ENCODE results near the gene FHOD1. TPM values are rescaled to one million over a fixed set of nuclear protein-coding genes. Genes with fewer than 3 reads are reported as not detected.

Gene FHOD1
- total RNA-seq, 1 donor from 2014 or later = 32.9 TPM

DNA sequence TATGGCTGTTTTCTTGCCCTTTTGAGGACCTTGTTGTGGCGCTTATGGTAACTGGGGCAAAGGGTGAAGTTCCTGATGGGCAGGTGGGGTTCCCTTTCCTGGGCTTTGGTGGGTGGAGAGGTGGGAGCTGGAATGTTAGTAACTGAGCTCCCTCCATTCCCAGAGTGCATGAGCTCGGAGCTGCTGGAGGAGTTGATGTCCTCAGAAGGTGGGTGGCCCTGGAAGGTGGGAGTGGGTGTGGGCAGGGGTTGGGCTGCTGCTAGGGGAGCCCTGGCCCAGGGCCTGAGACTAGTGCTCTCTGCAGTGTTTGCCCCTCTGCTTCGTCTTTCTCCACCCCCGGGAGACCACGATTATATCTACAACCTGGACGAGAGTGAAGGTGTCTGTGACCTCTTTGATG is 49.6 kb downstream of the FHOD1 start:
- H3K9me3 Mint-ChIP-seq (ENCODE audit: low read depth) = no peaks in the 10 kb centered on the region

DNA sequence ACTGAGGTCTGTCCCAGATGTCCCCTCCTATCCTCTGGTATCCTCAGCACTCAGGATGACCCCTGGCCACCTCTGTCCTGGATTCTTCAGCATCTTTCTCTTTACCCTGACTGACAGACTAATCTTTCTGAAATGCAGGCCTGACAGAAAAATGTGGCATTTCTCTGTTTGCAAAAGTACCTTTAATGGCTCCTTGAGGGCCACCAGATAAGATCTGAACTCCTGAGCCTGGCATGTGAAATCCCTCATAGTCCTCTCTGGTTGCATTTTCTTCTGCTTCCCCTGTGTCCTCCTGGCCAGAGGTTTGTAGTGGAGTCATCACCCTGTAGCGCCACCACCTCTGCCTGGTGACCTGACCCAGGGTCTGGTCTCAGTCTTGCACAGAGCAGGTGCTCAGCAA is 50.4 kb downstream of the FHOD1 start:
- Mint-ChIP-seq H3K27me3 (ENCODE audit: low read depth) (no peaks in the 10 kb centered on the region), H3K27ac (ENCODE audit: unreplicated experiment) (no peak overlapping the region), H3K36me3 (ENCODE audit: low read depth) (peaks cover 25% of the 10 kb centered on the region), H3K4me3 (ENCODE audit: unreplicated experiment) (no peak overlapping the region), H3K4me1 (ENCODE audit: low read depth) (peaks cover 29% of the 10 kb centered on the region), H3K9me3 (ENCODE audit: low read depth) (no peaks in the 10 kb centered on the region)
- no peak for DNase-seq (ENCODE audit: low spot score)
- TF ChIP-seq, protein P1, sequence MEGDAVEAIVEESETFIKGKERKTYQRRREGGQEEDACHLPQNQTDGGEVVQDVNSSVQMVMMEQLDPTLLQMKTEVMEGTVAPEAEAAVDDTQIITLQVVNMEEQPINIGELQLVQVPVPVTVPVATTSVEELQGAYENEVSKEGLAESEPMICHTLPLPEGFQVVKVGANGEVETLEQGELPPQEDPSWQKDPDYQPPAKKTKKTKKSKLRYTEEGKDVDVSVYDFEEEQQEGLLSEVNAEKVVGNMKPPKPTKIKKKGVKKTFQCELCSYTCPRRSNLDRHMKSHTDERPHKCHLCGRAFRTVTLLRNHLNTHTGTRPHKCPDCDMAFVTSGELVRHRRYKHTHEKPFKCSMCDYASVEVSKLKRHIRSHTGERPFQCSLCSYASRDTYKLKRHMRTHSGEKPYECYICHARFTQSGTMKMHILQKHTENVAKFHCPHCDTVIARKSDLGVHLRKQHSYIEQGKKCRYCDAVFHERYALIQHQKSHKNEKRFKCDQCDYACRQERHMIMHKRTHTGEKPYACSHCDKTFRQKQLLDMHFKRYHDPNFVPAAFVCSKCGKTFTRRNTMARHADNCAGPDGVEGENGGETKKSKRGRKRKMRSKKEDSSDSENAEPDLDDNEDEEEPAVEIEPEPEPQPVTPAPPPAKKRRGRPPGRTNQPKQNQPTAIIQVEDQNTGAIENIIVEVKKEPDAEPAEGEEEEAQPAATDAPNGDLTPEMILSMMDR (IDR thresholded peaks at IDR 0.05) = no peak

More for the DNA sequence above, 49.6 kb downstream of the FHOD1 start:
- H3K27me3 Mint-ChIP-seq (ENCODE audit: low read depth) = no peaks in the 10 kb centered on the region
- no peak overlapping the region for H3K27ac Mint-ChIP-seq (ENCODE audit: unreplicated experiment)
- TF ChIP-seq, protein P1 (IDR thresholded peaks at IDR 0.05) = no peak
- no peak for DNase-seq (ENCODE audit: low spot score)
- H3K36me3 Mint-ChIP-seq (ENCODE audit: low read depth) = peaks cover 25% of the 10 kb centered on the region
- no peak overlapping the region for H3K4me3 Mint-ChIP-seq (ENCODE audit: unreplicated experiment)
- H3K4me1 Mint-ChIP-seq (ENCODE audit: low read depth) = peaks cover 25% of the 10 kb centered on the region

DNA sequence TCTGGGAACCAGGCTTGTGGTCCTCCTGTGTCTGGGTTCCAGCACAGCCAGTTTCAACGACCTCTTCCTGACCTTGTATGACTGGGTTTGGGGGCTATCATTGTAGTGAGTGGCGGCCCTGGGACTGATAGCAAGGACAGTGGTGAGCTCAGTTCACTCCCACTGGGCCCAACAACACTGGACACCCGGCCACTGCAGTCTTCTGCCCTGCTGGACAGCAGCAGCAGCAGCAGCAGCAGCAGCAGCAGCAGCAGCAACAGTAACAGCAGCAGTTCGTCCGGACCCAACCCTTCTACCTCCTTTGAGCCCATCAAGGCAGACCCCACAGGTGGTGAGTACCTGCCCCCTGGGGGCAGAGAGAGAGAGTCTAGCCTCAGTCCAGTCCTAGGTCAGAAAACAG is 51.6 kb downstream of the FHOD1 start:
- Mint-ChIP-seq H3K27ac (ENCODE audit: unreplicated experiment) (no peak overlapping the region), H3K4me3 (ENCODE audit: unreplicated experiment) (no peak overlapping the region), H3K27me3 (ENCODE audit: low read depth) (no peaks in the 10 kb centered on the region), H3K36me3 (ENCODE audit: low read depth) (peaks cover 25% of the 10 kb centered on the region), H3K4me1 (ENCODE audit: low read depth) (peaks cover 36% of the 10 kb centered on the region), H3K9me3 (ENCODE audit: low read depth) (no peaks in the 10 kb centered on the region)
- peak; percentile 69 for DNase-seq (ENCODE audit: low spot score)
- TF ChIP-seq, protein P1 (IDR thresholded peaks at IDR 0.05) = no peak

DNA sequence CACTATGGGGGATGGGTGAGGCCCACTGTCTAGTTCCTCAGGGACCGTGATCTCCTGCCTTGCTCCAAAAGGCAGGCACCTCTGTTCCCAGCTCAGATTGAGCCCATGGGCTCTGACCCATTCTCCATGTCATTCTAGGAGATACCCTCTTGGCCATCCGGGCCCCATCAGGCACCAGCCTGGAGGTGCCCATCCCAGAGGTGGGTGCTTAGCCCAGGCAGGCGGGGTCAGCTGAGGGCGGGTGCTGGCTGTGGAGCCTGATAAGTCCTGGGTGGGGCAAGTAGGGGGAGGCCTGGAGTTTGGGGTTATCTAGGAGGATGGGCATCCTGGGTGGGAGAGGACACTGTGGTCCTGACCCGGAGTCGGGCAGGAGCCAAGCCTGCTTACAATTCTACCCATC is 53.0 kb downstream of the FHOD1 start:
- H3K27me3 Mint-ChIP-seq (ENCODE audit: low read depth) = no peaks in the 10 kb centered on the region
- peak overlapping the region; percentile 87 for H3K4me3 Mint-ChIP-seq (ENCODE audit: unreplicated experiment)
- TF ChIP-seq, protein P1 (IDR thresholded peaks at IDR 0.05) = no peak
- no peak for DNase-seq (ENCODE audit: low spot score)
- peak overlapping the region; percentile 17 for H3K27ac Mint-ChIP-seq (ENCODE audit: unreplicated experiment)
- no peaks in the 10 kb centered on the region for H3K9me3 Mint-ChIP-seq (ENCODE audit: low read depth)
- H3K4me1 Mint-ChIP-seq (ENCODE audit: low read depth) = peaks cover 36% of the 10 kb centered on the region
- peaks cover 25% of the 10 kb centered on the region for H3K36me3 Mint-ChIP-seq (ENCODE audit: low read depth)

DNA sequence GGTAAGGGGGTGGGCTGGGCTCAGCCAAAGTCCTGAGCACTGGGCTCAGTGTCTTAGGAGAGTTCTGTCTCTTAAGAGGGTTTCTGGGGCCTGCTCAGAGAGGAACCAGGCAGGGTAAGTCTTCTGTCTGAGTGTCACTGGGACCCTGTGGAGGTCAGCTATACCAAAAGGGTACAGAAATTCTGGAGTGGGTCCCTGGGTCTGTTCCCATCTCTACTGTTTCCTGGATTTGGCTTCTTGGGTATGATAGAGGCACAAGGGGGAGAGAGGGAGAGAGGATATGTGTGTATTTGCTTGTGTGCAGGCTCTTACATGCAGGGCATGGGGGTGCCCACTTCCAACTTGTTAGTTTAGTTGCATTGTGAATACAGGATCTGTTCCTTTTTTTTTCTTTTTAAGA is 53.7 kb downstream of the FHOD1 start:
- peaks cover 36% of the 10 kb centered on the region for H3K4me1 Mint-ChIP-seq (ENCODE audit: low read depth)
- H3K36me3 Mint-ChIP-seq (ENCODE audit: low read depth) = peaks cover 25% of the 10 kb centered on the region
- DNase-seq (ENCODE audit: low spot score) = no peak
- peak overlapping the region; percentile 45 for H3K27ac Mint-ChIP-seq (ENCODE audit: unreplicated experiment)
- peak overlapping the region; percentile 87 for H3K4me3 Mint-ChIP-seq (ENCODE audit: unreplicated experiment)
- TF ChIP-seq, protein P1 (IDR thresholded peaks at IDR 0.05) = no peak
- H3K9me3 Mint-ChIP-seq (ENCODE audit: low read depth) = no peaks in the 10 kb centered on the region
- no peaks in the 10 kb centered on the region for H3K27me3 Mint-ChIP-seq (ENCODE audit: low read depth)

Measured in chondrocyte (in vitro differentiated cells).